CD4-positive, alpha-beta T cell treated with Interleukin-4 for 1 hour (primary cell): Measurements from ENCODE around the gene AP2M1.

Experiments
- DNase-seq, 2 donors: peaks; one replicate each; pipeline ENCODE4 v3.0.0-alpha.2; 2020 to 2022

The AP2M1 gene

DNA sequence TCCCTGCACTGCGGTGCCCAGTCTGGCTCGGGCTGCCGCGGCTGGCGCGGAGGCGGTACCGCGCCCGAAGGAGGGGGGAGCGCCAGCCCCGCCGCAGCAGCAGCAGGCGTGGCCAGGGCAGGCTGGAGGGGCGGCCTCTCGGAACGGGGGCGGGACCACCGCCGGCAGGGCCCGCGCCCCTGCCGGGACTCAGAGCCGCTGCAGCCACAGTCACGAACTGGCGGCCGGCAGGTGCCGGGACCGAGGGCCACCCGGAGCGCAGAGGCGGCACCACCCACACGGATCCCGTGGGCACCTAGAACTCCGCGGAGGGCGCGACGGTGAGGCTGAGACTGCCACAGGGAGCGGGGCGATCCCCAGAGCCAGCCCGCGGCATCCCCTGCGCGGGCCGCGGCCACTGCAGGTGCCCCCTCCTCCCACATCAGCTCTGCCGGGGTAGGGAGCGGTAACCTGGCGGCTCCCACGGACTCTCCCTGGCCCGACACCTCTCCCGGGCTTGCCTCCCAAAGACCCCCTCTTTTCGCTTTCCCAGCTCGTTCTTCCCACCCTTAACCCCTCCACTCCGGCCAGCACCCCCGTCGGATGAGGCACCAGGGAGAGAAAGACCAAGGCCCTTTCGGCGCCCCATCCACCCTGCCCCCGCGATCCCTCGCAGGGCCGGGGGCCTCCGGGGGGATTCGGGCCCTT lies 54.9 kb downstream of the AP2M1 start, which contains the start of gene VWA5B2:
TSS of gene VWA5B2 (plus strand) at position 192 of the 687 bp plus-strand sequence. CDS start 944 bp downstream, outside the sequence.
- DNase-seq: peak; percentile 79 to 80

- DNase-seq: no peak
These were observed 55.5 kb downstream of the AP2M1 start for GRCh38 chr3:184230081-184230602.

DNA sequence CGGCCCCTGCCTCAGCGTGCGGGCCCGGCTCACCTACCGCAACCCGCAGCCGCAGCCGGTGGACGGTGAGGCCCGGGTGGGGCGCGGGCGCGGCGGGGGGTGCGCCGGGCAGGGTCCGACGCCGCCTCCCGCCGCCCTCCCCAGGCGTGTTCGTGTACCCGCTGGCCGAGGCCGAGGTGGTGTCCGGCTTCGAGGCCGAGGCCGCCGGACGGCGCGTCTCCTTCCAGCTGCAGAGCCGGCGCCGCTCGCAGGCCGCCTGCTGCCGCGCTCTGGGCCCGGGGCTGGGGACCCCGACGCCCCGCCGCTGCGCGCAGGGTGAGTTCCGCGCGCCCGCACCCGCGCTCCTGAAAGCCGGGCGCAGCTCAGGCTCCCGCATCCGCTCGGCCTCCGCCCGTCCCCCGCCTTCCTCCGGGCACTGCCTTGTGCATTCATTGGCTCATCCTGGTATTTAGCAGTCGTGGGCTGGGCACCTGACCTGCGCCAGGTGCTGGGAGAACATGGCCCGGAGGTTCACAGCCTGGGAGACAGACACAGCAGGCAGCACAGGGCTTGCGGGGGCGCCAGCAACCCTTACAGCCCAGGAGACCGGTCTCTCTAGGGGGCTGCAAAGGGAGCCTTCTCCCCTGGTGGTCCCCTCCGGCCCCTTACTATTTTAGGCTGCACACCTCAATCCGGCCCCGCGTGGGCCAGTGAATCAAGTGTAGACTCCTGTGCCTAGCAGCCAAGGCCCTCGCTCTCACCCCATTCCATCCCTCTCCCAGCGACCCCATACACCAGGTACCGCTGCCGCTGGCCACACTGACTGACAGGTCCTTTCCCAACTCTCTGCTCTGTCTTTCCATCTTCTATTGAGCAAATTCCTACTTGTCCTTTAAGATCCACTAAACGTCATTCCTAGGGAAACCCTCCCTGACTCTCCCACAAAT lies 56.2 kb downstream of the AP2M1 start:
- DNase-seq: no peak

GRCh38 chr3:184231671-184232070 lies 57.0 kb downstream of the AP2M1 start:
- no peak for DNase-seq

GRCh38 chr3:184233127-184233843 lies 58.6 kb downstream of the AP2M1 start:
- DNase-seq: no peak
